HG02588 (cell line): ENCODE data around the gene ATXN10.

Experiments used
- ATAC-seq: cut with Tn5 transposase; IDR thresholded peaks from one replicate; pipeline ENCODE4 v1.9.1; 2021; ENCODE audit warnings: mild to moderate bottlenecking, moderate library complexity; ENCODE audit not compliant: unreplicated experiment

Gene ATXN10

DNA sequence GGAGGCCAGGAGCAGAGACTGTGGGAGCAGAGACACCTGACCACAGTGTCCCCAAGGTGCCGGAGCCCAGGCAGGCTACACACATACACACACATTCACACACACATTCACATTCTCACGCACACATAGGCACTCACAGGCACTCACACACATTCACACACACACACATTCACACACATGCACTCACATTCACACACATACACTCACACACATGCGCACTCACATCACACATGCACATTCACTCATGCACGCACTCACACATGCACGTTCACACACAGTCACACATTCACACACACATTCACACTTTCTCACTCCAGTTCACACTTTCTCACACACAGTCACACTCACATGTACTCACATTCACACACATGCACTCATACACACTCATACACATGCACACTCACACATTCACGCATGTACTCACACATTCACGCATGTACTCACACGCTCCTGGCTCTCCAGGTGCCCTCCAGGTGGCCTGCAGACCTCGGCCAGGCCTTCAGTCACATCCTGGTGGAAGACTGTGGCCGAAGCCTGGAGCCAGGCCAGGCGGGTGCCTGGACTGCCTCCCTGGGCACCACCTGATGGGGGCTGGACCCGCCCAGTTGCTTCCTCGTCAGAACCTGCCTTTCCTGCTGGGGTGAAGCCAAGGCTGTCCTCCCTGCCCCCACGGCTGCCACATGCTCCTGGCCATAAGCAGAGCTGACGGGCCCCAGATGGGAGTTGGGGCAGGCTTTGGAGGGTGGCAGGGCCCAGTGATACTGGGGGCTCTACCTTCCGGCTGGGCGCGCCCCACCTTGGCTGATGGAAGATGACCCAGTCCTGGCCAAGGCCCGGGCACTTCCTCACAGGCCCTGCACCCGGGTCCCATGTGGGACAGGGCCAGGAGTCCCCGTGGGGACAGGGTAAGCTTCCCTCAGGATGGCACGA is 215.8 kb downstream of the ATXN10 start:
- no peak for ATAC-seq

DNA sequence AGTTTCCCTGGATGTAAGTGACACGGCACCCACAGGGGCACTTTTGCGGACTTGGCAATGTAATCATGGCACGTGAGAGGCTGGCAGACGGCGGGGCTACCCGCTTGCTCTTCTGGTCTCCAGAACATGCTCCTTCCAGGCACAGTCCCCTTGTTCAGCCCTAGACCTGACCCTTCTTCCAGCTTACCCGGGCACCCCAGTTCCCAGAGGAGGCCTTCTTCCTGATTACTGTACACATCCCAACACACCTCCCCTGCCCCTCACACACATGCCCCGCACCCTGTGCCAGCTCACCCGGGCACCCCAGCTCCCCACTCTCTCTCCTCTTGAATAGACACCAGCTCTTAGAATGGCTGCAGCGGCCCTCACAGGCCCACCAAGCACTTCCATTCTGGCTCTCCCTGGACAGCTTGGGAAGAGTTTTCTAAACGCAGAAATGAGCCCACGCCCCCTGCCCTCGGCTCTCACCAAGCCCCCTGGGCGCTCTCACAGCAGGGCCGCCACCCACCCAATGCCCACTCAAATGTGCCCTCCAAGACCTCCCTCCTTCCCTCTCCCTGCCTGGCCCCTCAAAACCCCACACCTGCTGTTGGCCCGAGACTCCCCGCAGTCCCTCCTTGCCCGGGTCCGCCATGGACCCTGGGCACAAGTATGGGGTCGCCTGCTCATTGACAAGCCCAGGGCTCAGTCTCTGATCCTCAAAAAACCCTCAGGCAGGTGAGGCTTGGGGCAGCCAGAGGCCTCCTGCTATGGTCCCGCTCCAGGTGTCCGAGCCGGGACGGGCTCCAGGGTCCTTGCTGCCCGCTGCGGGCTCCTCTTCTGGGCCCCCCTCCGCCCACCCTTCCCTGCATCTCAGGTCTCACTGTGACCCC is 216.8 kb downstream of the ATXN10 start:
- ATAC-seq = no peak

- no peak for ATAC-seq
Measured at GRCh38 chr22:45889093-45889538, 217.5 kb downstream of the ATXN10 start.

- ATAC-seq = no peak
Measured at GRCh38 chr22:45889539-45890350, 218.1 kb downstream of the ATXN10 start.

DNA sequence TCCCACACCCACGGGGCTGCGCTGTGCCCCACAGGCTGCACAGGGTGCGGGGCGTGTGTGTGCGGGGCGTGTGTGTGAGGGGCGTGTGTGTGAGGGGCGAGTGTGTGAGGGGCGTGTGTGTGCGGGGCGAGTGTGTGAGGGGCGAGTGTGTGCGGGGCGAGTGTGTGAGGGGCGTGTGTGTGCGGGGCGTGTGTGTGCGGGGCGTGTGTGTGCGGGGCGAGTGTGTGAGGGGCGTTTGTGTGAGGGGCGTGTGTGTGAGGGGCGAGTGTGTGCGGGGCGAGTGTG is 218.7 kb downstream of the ATXN10 start:
- no peak for ATAC-seq

- ATAC-seq = no peak
Measured at GRCh38 chr22:45891021-45891421, 219.4 kb downstream of the ATXN10 start.

GRCh38 chr22:45891471-45891995 is 219.9 kb downstream of the ATXN10 start:
- no peak for ATAC-seq

GRCh38 chr22:45891996-45892621 is 220.5 kb downstream of the ATXN10 start:
- ATAC-seq = no peak

DNA sequence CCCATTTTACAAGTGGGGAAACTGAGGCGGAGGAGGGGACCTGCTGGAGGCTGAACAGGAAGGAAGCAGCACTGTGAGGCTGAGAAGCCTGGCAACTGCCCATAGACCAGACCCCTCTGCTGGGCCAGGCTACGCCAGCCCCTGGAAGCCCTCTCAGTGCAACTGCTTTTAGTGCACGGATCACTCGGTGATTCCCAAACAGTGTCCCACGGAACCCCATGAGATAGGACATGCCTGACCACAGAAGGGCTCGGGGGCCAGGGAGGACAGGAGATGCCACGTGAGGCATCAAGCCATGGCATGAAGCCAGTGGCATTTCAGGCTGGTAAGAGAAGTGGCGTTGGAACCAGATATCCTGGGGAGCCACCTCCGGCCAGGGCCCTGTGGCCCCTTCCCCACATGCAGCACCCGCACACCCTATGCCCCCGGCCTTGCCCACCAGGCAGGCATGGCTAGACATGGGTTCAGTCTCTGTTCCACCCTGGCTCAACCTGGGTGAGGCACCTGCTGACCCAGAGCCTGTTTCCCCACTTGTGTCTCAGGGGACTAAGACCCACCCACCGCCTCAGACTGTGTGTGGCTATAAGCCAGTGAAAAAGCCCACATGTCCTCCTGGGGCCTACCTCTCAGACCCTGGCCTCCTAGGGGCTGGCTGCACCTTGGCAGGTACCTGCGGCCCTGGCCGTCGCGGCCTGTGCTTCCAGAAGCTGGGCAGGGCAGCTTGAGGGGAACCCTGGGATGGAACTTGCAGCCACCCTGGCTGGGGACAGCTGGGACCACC is 221.2 kb downstream of the ATXN10 start:
- no peak for ATAC-seq

DNA sequence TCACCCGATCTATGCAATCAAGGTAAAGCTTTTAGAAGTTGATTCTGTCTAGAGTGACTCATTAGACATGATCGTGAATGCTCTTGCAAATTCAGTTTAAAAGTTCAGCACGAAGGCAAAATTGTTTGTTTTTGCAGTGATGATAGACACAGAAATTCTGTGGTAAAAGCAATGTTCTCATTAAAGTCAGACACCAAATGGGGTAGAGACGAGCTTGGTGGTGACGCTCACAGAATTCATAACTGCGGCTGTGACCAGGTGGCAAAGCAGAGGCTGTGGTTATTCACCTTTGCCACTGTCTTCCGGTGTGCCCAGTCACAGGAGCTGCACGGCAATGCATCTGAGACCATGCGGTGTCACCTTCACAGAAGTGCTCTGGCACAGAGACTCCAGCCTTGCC is 221.9 kb downstream of the ATXN10 start:
- ATAC-seq = no peak
